Transverse colon (tissue), 4 donors: Measurements from ENCODE around the gene GHRH.

Experiments used
- CTCF ChIP-seq, 5 experiments: fragments of 200-600 bp in 3 of 5; fragments of 450-650 bp in 2 of 5; sonication (generic) in 3 of 5; IDR thresholded peaks; 1 replicate in 2 of 5; 2 replicates in 3 of 5; pipeline ENCODE4 v1.5.1; 2016 to 2017; ENCODE audit warnings: antibody characterized with exemption in 5 of 5, inconsistent platforms in 3 of 5, mild to moderate bottlenecking in 2 of 5, moderate library complexity in 1 of 5
- EP300 ChIP-seq: sonication (generic); formaldehyde crosslinking; IDR thresholded peaks from one replicate; pipeline ENCODE4 v1.6.1; 2017; ENCODE audit warnings: antibody characterized with exemption, low read depth
- POLR2A ChIP-seq: fragments of 450-650 bp; IDR thresholded peaks from one replicate; pipeline ENCODE4 v1.6.1; 2016; ENCODE audit warnings: antibody characterized with exemption, mild to moderate bottlenecking, moderate library complexity
- POLR2AphosphoS5 ChIP-seq, 3 donors: sonication (generic); formaldehyde crosslinking; IDR thresholded peaks; one replicate each; pipeline ENCODE4 v1.6.1; 2016; ENCODE audit warnings: antibody characterized with exemption in 3 of 3

GRCh38 chr20:37246736-37247135 is 14.9 kb downstream of the GHRH start:
- no peak for TF ChIP-seq CTCF (IDR thresholded peaks at IDR 0.05)
- TF ChIP-seq POLR2AphosphoS5 (IDR thresholded peaks at IDR 0.05), result no peak
- no peak for TF ChIP-seq POLR2A
- no peak for TF ChIP-seq EP300
